Measurements from ENCODE around the gene TMCC2. TPM values are rescaled to one million over a fixed set of nuclear protein-coding genes. Genes with fewer than 3 reads are reported as not detected.
A peak's percentile ranks its signal among the peaks of the same experiment; 100 is the strongest.

Gene TMCC2
- total and polyA plus RNA-seq, 2 of the 4 experiments (the other 2 are of a cell fraction): 2.0 to 4.2 TPM

DNA sequence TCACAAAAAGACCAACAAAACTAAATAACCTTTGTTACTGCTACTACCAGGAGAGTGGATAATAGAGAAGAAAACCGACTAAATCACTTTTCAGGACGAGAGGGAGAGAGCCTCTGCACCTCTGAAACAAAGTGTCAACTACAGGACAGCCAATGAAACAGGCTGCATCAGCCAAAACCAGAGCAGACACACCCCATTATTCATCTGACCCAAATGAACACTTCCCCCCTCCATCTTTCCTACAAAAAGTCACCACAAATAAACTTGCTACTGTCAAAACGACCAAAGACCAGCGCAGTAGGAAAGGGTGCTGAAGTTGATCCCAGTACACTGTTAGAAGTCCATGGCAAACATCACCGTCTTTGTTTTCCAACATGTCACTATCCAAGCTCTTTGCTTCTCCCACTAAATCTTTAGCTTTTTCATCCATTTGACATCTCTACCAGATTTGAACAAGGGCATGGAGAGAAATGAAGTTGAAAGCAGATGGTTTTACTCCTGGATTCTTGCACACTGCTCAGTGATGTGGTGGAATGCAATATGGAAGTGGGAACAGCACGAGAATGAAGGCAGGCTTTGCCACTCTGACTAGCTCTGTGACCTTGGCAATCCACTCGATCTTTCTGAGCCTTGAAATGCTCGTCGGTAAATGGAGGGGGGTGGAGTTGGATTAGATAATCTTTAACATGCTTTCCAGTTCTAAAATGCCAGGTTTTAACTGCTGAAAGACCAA lies 36.7 kb upstream of the TMCC2 start:
- H3K27ac ChIP-seq (ENCODE audit: insufficient read depth, low read length): peak overlapping the region; percentile 42; the same call in 1 of the 2 replicates
- peaks cover 20% of the 10 kb centered on the region for H3K9me1 ChIP-seq (ENCODE audit: insufficient read depth, low read length)
- dilution Hi-C loops (cut with HindIII; ENCODE audit: low sequenced_read_pairs, unreplicated experiment): no loop called here
- 24% methylated on average over 3 of the region's 9 CpGs; no CpG with 5 or more reads in 1 of the 2 experiments for WGBS, 2 experiments (ENCODE audit: extremely low coverage in 2 of 2, insufficient read length in 1 of 2)
- H4K91ac ChIP-seq (ENCODE audit: insufficient read depth, low read depth, low read length): no peak overlapping the region
- H4K8ac ChIP-seq (ENCODE audit: low read depth in 2 of 2, low read length in 2 of 2): no peak overlapping the region
- H3K9ac ChIP-seq (ENCODE audit: low read depth, low read length): no peak overlapping the region
- ATAC-seq (ENCODE audit: low read depth) (peak; percentile 71), DNase-seq (peak; percentile 34)
- peaks cover 3% of the 10 kb centered on the region; the same call in 1 of the 2 replicates for H3K36me3 ChIP-seq (ENCODE audit: control insufficient read depth, insufficient read depth, low read length)
- H2AK9ac ChIP-seq (replicated peaks; ENCODE audit: low read depth, low read length, poor library complexity): peak overlapping the region; percentile 33
- peak overlapping the region; percentile 65; the same call in 1 of the 2 replicates for H2BK20ac ChIP-seq (ENCODE audit: low read depth, low read length)
- H2AK5ac ChIP-seq (ENCODE audit: low read depth, low read length): no peak overlapping the region
- ChIA-PET POLR2A (ENCODE audit: unreplicated experiment) (no interaction called here), CTCF (no interaction called here)
- in situ Hi-C loops (cut with MboI; ENCODE audit: low sequenced_read_pairs): no loop called here
- peak overlapping the region; percentile 11; the same call in 1 of the 2 replicates for H3K4ac ChIP-seq (ENCODE audit: low read depth, low read length)
- 0 out of 3 replicates have a peak overlapping the region, but pooled peaks have one; percentile 5 for H2BK15ac ChIP-seq (ENCODE audit: low read depth, low read length)
- H3K18ac ChIP-seq (ENCODE audit: low read depth, low read length): no peak overlapping the region; the same call in 1 of the 2 replicates
- H2AFZ ChIP-seq (replicated peaks; ENCODE audit: low read length, poor library complexity): no peak overlapping the region
- H2BK120ac ChIP-seq (ENCODE audit: low read depth, low read length): peak overlapping the region; percentile 33; the same call in 1 of the 2 replicates
- peaks cover 18% of the 10 kb centered on the region for H3K4me1 ChIP-seq (ENCODE audit: control insufficient read depth, insufficient read depth, low read length)
- peak overlapping the region; percentile 86; the same call in 1 of the 2 replicates for H3K23ac ChIP-seq (ENCODE audit: low read depth, low read length)
- no peak overlapping the region for H3K4me3 ChIP-seq (ENCODE audit: insufficient read depth, low read depth, low read length)
- H3K9me3 ChIP-seq (ENCODE audit: control insufficient read depth, insufficient read depth, low read length): no peaks in the 10 kb centered on the region
- TF ChIP-seq POLR2A (IDR thresholded peaks at IDR 0.05; ENCODE audit: low read depth, low read length): no peak
- TF ChIP-seq NFE2L2 (IDR thresholded peaks at IDR 0.05; ENCODE audit: low read depth, low read length): no peak
- no peak for TF ChIP-seq MAZ (IDR thresholded peaks at IDR 0.05; ENCODE audit: borderline replicate concordance, low read depth, low read length)
- no peak for TF ChIP-seq RFX5 (IDR thresholded peaks at IDR 0.05; ENCODE audit: low read depth, low read length)
- no peak for TF ChIP-seq CEBPB (IDR thresholded peaks at IDR 0.05; ENCODE audit: low read depth, low read length)
- no peak for TF ChIP-seq MXI1 (IDR thresholded peaks at IDR 0.05; ENCODE audit: borderline replicate concordance, low read depth, low read length)
- TF ChIP-seq, protein P1, sequence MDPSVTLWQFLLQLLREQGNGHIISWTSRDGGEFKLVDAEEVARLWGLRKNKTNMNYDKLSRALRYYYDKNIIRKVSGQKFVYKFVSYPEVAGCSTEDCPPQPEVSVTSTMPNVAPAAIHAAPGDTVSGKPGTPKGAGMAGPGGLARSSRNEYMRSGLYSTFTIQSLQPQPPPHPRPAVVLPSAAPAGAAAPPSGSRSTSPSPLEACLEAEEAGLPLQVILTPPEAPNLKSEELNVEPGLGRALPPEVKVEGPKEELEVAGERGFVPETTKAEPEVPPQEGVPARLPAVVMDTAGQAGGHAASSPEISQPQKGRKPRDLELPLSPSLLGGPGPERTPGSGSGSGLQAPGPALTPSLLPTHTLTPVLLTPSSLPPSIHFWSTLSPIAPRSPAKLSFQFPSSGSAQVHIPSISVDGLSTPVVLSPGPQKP (IDR thresholded peaks at IDR 0.05; ENCODE audit: borderline replicate concordance, low read depth, low read length): no peak
- no peak for TF ChIP-seq FOS (IDR thresholded peaks at IDR 0.05; ENCODE audit: low read depth, low read length)
- 0 out of 2 replicates have a peak, but pooled peaks have one; percentile 17 for TF ChIP-seq BHLHE40 (IDR thresholded peaks at IDR 0.05; ENCODE audit: low read depth, low read length)
- BruUV-seq (replicated peaks): no TSS peak
- H3K27me3 ChIP-seq (ENCODE audit: control insufficient read depth, insufficient read depth, low read length): no peaks in the 10 kb centered on the region
- H3K4me2 ChIP-seq (ENCODE audit: low read depth, low read length): peak overlapping the region; percentile 78
- H3K14ac ChIP-seq (replicated peaks; ENCODE audit: low read depth, low read length): peak overlapping the region; percentile 33
- no peak overlapping the region for H3K56ac ChIP-seq (ENCODE audit: extremely low read depth, insufficient read depth, low read length)
- peaks cover 65 to 89% of the 10 kb centered on the region in 2 experiments for H3K79me1 ChIP-seq (ENCODE audit: low read depth in 1 of 2, low read length in 2 of 2)
- peaks cover 42% of the 10 kb centered on the region for H4K20me1 ChIP-seq (ENCODE audit: insufficient read depth, low read length)
- peak overlapping the region; percentile 14 for H2BK5ac ChIP-seq (ENCODE audit: low read depth, low read length, poor library complexity, severe bottlenecking)
- intact Hi-C loops (cut with micrococcal nuclease): no loop called here
- no peak overlapping the region for H4K5ac ChIP-seq (ENCODE audit: low read depth, low read length)
